K562 (cell line): ENCODE results near the gene SUDS3. TPM values are rescaled to one million over a fixed set of nuclear protein-coding genes. Genes with fewer than 3 reads are reported as not detected.
A peak's percentile ranks its signal among the peaks of the same experiment; 100 is the strongest.

Source experiments
- BRF1 ChIP-seq: IDR thresholded peaks from 3 replicates; pipeline ENCODE4 v1.6.1; 2011; ENCODE audit warnings: borderline replicate concordance, mild to moderate bottlenecking; ENCODE audit not compliant: insufficient read length; ENCODE audit errors: extremely low read depth
- C11orf30 ChIP-seq: fragments of 450-650 bp; IDR thresholded peaks from 2 replicates; pipeline ENCODE4 v1.6.1; 2016; ENCODE audit warnings: low read depth, mild to moderate bottlenecking
- CBX3 ChIP-seq, 2 experiments: IDR thresholded peaks; 1 replicate in 1 of 2; 2 replicates in 1 of 2; pipeline ENCODE4 v1.6.1; 2012; ENCODE audit warnings: inconsistent platforms in 2 of 2, low read length in 2 of 2, borderline replicate concordance in 1 of 2, control low read depth in 1 of 2
- CBX8 ChIP-seq: fragments of 200-600 bp; sonication (generic); IDR thresholded peaks from 2 replicates; pipeline ENCODE4 v1.6.1; 2012; ENCODE audit warnings: borderline replicate concordance, mixed run types, low read depth, mild to moderate bottlenecking, moderate library complexity, mixed read lengths, low read length, control low read depth, inconsistent platforms; ENCODE audit not compliant: poor library complexity, severe bottlenecking; ENCODE audit errors: extremely low read depth
- CEBPB ChIP-seq: fragments of 450-650 bp; IDR thresholded peaks from 2 replicates; pipeline ENCODE4 v1.6.1; 2016; ENCODE audit warnings: missing genetic modification characterization, missing compliant biosample characterization
- CREM ChIP-seq: IDR thresholded peaks from 2 replicates; pipeline ENCODE4 v1.6.1; 2014; ENCODE audit warnings: antibody characterized with exemption, low read depth
- FUS ChIP-seq: fragments of 200-400 bp; formaldehyde crosslinking; optimal IDR thresholded peaks from 2 replicates; pipeline ENCODE3; 2017; ENCODE audit warnings: low read depth, low read length
- HSF4 ChIP-seq: fragments of 250-450 bp; sonication (Bioruptor Pico); IDR thresholded peaks from 2 replicates; pipeline ENCODE4 v2.1.2; 2022; ENCODE audit warnings: mild to moderate bottlenecking, moderate library complexity, borderline replicate concordance
- KAT7 ChIP-seq: sonication (generic); formaldehyde crosslinking; IDR thresholded peaks from 2 replicates; pipeline ENCODE4 v1.8.0; 2022; ENCODE audit warnings: missing genetic modification reagents, mild to moderate bottlenecking, borderline replicate concordance
- KLF13 ChIP-seq: fragments of 450-650 bp; IDR thresholded peaks from 2 replicates; pipeline ENCODE4 v1.6.1; 2016; ENCODE audit warnings: missing genetic modification characterization, low read depth, mild to moderate bottlenecking, missing compliant biosample characterization, moderate library complexity, borderline replicate concordance
- L3MBTL2 ChIP-seq: fragments of 450-650 bp; IDR thresholded peaks from 2 replicates; pipeline ENCODE4 v1.6.1; 2016; ENCODE audit warnings: mild to moderate bottlenecking, moderate library complexity
- MEIS2 ChIP-seq: fragments of 450-650 bp; IDR thresholded peaks from 2 replicates; pipeline ENCODE4 v1.6.1; 2014; ENCODE audit warnings: mild to moderate bottlenecking; ENCODE audit not compliant: partially characterized antibody
- NFIX ChIP-seq: fragments of 250-450 bp; sonication (Bioruptor Pico); IDR thresholded peaks from 2 replicates; pipeline ENCODE4 v1.4.0; 2020; ENCODE audit warnings: low read depth, mild to moderate bottlenecking, moderate library complexity
- PHF20 ChIP-seq: fragments of 450-650 bp; IDR thresholded peaks from 2 replicates; pipeline ENCODE4 v1.6.1; 2018; ENCODE audit not compliant: partially characterized antibody
- PML ChIP-seq: IDR thresholded peaks from 2 replicates; pipeline ENCODE4 v1.6.1; 2012; ENCODE audit warnings: low read length, inconsistent platforms
- RFX5 ChIP-seq: IDR thresholded peaks from 2 replicates; pipeline ENCODE4 v1.6.1; 2011; ENCODE audit warnings: low read depth, mild to moderate bottlenecking, improper control_type of control experiment, low read length
- THRA ChIP-seq: fragments of 450-650 bp; IDR thresholded peaks from 2 replicates; pipeline ENCODE4 v1.6.1; 2017; ENCODE audit warnings: mild to moderate bottlenecking, moderate library complexity
- ZBTB33 ChIP-seq: sonication (generic); formaldehyde crosslinking; IDR thresholded peaks from 2 replicates; pipeline ENCODE4 v1.8.1; 2023; ENCODE audit warnings: mild to moderate bottlenecking, missing genetic modification reagents
- ZNF121 ChIP-seq: sonication (generic); formaldehyde crosslinking; conservative IDR thresholded peaks from 2 replicates; pipeline ENCODE4 v1.8.0; 2022; ENCODE audit warnings: missing genetic modification reagents
- ZNF134 ChIP-seq: fragments of 250-450 bp; sonication (Bioruptor Pico); conservative IDR thresholded peaks from 2 replicates; pipeline ENCODE4 v1.4.0; 2020
- ZNF212 ChIP-seq: fragments of 450-650 bp; formaldehyde crosslinking; IDR thresholded peaks from 2 replicates; pipeline ENCODE4 v1.4.0; 2020; ENCODE audit warnings: mild to moderate bottlenecking
- ZNF232 ChIP-seq: sonication (generic); formaldehyde crosslinking; IDR thresholded peaks from 2 replicates; pipeline ENCODE4 v1.8.0; 2022; ENCODE audit warnings: mild to moderate bottlenecking, missing genetic modification reagents
- ZNF3 ChIP-seq: fragments of 250-450 bp; sonication (Bioruptor Pico); IDR thresholded peaks from 2 replicates; pipeline ENCODE4 v1.5.0; 2021; ENCODE audit warnings: mild to moderate bottlenecking, moderate library complexity
- ZNF695 ChIP-seq: fragments of 450-650 bp; formaldehyde crosslinking; IDR thresholded peaks from 2 replicates; pipeline ENCODE4 v1.4.0; 2020; ENCODE audit warnings: mild to moderate bottlenecking, moderate library complexity
- polyA plus RNA-seq, 8 experiments: library from polyadenylated mRNA; depleted of rRNA in 4 of 8; stranded (reverse) in 5 of 8; unstranded in 3 of 8; fragments of >200 nt; fragmentation: Nextera tagmentation in 2 of 8; fragmentation: Illumina TruSeq in 1 of 8; extraction: Ambion mirVana in 2 of 8; extraction: Trizol in 1 of 8; gene quantifications; 2 replicates each; pipeline versions ENCODE4 v1.2.1 to v1.2.3, GENCODE V29; 2011 to 2014; ENCODE audit warnings: inconsistent platforms in 1 of 8, missing spikeins in 1 of 8
- total RNA-seq, 7 experiments: library from RNA; depleted of rRNA in 6 of 7; stranded (reverse); fragments of >200 nt in 6 of 7; fragmentation: Illumina TruSeq in 2 of 7; extraction: Trizol in 2 of 7; gene quantifications; 2 replicates each; pipeline versions ENCODE4 v1.2.1 to v1.2.3, GENCODE V29; 2011 to 2021; ENCODE audit warnings: low replicate concordance in 1 of 7

The SUDS3 gene
- total and polyA plus RNA-seq, 9 of the 15 experiments (the other 6 are each of a cell fraction or from before 2014, with no cell fraction given): 6.6 to 30.5 (median 23.3) TPM

GRCh38 chr12:118372541-118373495 lies 3.5 kb upstream of the SUDS3 start, which contains the start of gene TAOK3 (continued):
- TF ChIP-seq THRA (no peak), ZNF695 (CRISPR knock-in tag) (no peak), HSF4 (CRISPR knock-in tag) (no peak), BRF1 (no peak), ZNF3 (CRISPR knock-in tag) (no peak), ZNF232 (no peak), C11orf30 (peak; percentile 13; the same call in 1 of the 2 replicates), CBX3 (IDR thresholded peaks at IDR 0.05; ENCODE audit: borderline replicate concordance in 1 of 2, low read length in 2 of 2) (no peak), PML (peak; percentile 62), MEIS2 (no peak), CREM (peak; percentile 41), KAT7 (CRISPR knock-in tag) (0 out of 2 replicates have a peak, but pooled peaks have one; percentile 8), ZNF121 (CRISPR knock-in tag) (no peak), CBX8 (no peak), KLF13 (no peak), PHF20 (peak; percentile 40), ZNF212 (CRISPR knock-in tag) (no peak), ZNF134 (CRISPR knock-in tag) (no peak), CEBPB (tag) (no peak), FUS (no peak), NFIX (CRISPR knock-in tag) (no peak), L3MBTL2 (peak; percentile 85), ZBTB33 (CRISPR knock-in tag) (0 out of 2 replicates have a peak, but pooled peaks have one; percentile 8), RFX5 (no peak)
